ENCODE measurements around the gene PFN4. TPM values are rescaled to one million over a fixed set of nuclear protein-coding genes. Genes with fewer than 3 reads are reported as not detected.
A peak's percentile ranks its signal among the peaks of the same experiment; 100 is the strongest.

Gene PFN4
- polyA plus RNA-seq, 1 donor from 2014 or later = not detected

- no peaks in the 10 kb centered on the region for H3F3A ChIP-seq (ENCODE audit: insufficient read depth, low read length, poor library complexity, severe bottlenecking)
- peak overlapping the region; percentile 76 for H3K4me2 ChIP-seq (ENCODE audit: low read length)
- H3K9me2 ChIP-seq (ENCODE audit: insufficient read depth, low read length) = no peaks in the 10 kb centered on the region
- peak overlapping the region; percentile 83 for H3K4me3 ChIP-seq (ENCODE audit: low read length)
- no peaks in the 10 kb centered on the region for H3K36me3 ChIP-seq (ENCODE audit: insufficient read depth, low read length)
- no peaks in the 10 kb centered on the region for H3K27me3 ChIP-seq (ENCODE audit: insufficient read depth, low read depth, low read length)
- peak overlapping the region; percentile 89 for H2AFZ ChIP-seq (ENCODE audit: low read depth, low read length)
- H3K27ac ChIP-seq (ENCODE audit: low read length) = peak overlapping the region; percentile 81
- H3K79me2 ChIP-seq (replicated peaks; ENCODE audit: insufficient read depth, low read length) = peaks cover 14% of the 10 kb centered on the region
- no peaks in the 10 kb centered on the region for H3K9me3 ChIP-seq (ENCODE audit: low read length)
- no peaks in the 10 kb centered on the region for H4K20me1 ChIP-seq (ENCODE audit: insufficient read depth)
- TF ChIP-seq MXI1 (conservative IDR thresholded peaks at IDR 0.05; ENCODE audit: poor library complexity, severe bottlenecking) (no peak), REST (IDR thresholded peaks at IDR 0.05; ENCODE audit: borderline replicate concordance) (no peak), TAF1 (IDR thresholded peaks at IDR 0.05; ENCODE audit: low read depth) (no peak), SMC3 (conservative IDR thresholded peaks at IDR 0.05; ENCODE audit: poor library complexity) (no peak), EP300 (conservative IDR thresholded peaks at IDR 0.05; ENCODE audit: poor library complexity, severe bottlenecking) (no peak), POLR2AphosphoS5 (IDR thresholded peaks at IDR 0.05) (no peak), RAD21 (conservative IDR thresholded peaks at IDR 0.05) (no peak), CTCF (IDR thresholded peaks at IDR 0.05; ENCODE audit: poor library complexity, severe bottlenecking) (no peak), EZH2 (IDR thresholded peaks at IDR 0.05; ENCODE audit: borderline replicate concordance, insufficient read depth, low read length, poor library complexity, severe bottlenecking) (no peak)
- peak overlapping the region; percentile 79 for H3K9ac ChIP-seq (ENCODE audit: low read length)
Measured at GRCh38 chr2:24077879-24078278, 45.3 kb downstream of the PFN4 start.

GRCh38 chr2:24077535-24077877, 45.6 kb downstream of the PFN4 start:
- peak overlapping the region; percentile 89 for H2AFZ ChIP-seq (ENCODE audit: low read depth, low read length)
- H3F3A ChIP-seq (ENCODE audit: insufficient read depth, low read length, poor library complexity, severe bottlenecking) = no peaks in the 10 kb centered on the region
- H3K27me3 ChIP-seq (ENCODE audit: insufficient read depth, low read depth, low read length) = no peaks in the 10 kb centered on the region
- peak overlapping the region; percentile 79 for H3K9ac ChIP-seq (ENCODE audit: low read length)
- no peaks in the 10 kb centered on the region for H4K20me1 ChIP-seq (ENCODE audit: insufficient read depth)
- H3K79me2 ChIP-seq (replicated peaks; ENCODE audit: insufficient read depth, low read length) = peaks cover 18% of the 10 kb centered on the region
- peak overlapping the region; percentile 76 for H3K4me2 ChIP-seq (ENCODE audit: low read length)
- TF ChIP-seq MXI1 (conservative IDR thresholded peaks at IDR 0.05; ENCODE audit: poor library complexity, severe bottlenecking) (no peak), REST (IDR thresholded peaks at IDR 0.05; ENCODE audit: borderline replicate concordance) (no peak), SMC3 (conservative IDR thresholded peaks at IDR 0.05; ENCODE audit: poor library complexity) (no peak), EZH2 (IDR thresholded peaks at IDR 0.05; ENCODE audit: borderline replicate concordance, insufficient read depth, low read length, poor library complexity, severe bottlenecking) (no peak), CTCF (IDR thresholded peaks at IDR 0.05; ENCODE audit: poor library complexity, severe bottlenecking) (no peak), EP300 (conservative IDR thresholded peaks at IDR 0.05; ENCODE audit: poor library complexity, severe bottlenecking) (no peak)
- H3K9me3 ChIP-seq (ENCODE audit: low read length) = no peaks in the 10 kb centered on the region
- no peaks in the 10 kb centered on the region for H3K36me3 ChIP-seq (ENCODE audit: insufficient read depth, low read length)
- peak overlapping the region; percentile 83 for H3K4me3 ChIP-seq (ENCODE audit: low read length)
- peak overlapping the region; percentile 81 for H3K27ac ChIP-seq (ENCODE audit: low read length)
- no peaks in the 10 kb centered on the region for H3K9me2 ChIP-seq (ENCODE audit: insufficient read depth, low read length)

Data from neural cell (in vitro differentiated cells).